HG03159 (cell line): Measurements from ENCODE around the gene RIC3.

Source experiments
- ATAC-seq: cut with Tn5 transposase; IDR thresholded peaks from one replicate; pipeline ENCODE4 v1.9.1; 2021; ENCODE audit warnings: mild to moderate bottlenecking, moderate library complexity; ENCODE audit not compliant: unreplicated experiment

The RIC3 gene

DNA sequence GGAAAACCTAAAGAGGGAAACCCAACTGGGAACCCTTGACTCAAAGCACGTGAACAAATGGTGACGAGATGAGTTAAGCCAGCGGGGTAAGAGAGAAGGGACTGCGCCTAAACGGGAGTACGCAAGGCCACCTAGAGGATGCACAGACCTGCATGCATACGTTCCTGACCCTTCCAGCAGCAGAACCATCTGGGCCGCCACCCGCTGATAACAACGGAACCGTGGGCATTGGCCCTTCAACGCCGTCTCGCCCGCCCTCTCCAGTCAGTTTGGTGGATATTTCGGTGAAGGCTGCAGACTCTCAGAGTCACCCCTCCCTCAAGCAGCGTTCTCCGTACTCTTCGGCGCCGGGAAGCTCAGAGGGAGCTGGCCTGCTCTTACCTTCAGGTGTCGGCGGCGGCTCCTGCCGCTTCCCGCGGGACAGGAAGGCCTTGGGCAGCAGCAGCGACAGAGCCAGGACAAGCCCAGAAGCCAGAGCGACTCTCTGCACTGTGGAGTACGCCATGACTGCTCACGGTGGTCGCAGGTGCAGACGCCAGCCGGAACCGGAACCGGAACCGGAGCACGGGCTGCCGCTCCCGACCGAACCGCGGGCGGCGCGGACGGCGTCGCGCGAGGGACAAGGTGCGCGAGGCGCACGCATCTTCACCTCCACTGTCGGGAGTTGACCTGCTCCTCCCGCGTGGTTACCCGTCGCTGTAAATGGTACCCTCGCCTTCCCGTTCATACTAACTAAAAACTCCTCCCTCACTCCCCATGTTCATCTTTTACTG is at the start of gene RIC3:
Gene RIC3 (minus strand): TSS at position 541 of the 773 bp plus-strand sequence. CDS start 36 bp downstream, at position 505.
- peak; percentile 77 for ATAC-seq

DNA sequence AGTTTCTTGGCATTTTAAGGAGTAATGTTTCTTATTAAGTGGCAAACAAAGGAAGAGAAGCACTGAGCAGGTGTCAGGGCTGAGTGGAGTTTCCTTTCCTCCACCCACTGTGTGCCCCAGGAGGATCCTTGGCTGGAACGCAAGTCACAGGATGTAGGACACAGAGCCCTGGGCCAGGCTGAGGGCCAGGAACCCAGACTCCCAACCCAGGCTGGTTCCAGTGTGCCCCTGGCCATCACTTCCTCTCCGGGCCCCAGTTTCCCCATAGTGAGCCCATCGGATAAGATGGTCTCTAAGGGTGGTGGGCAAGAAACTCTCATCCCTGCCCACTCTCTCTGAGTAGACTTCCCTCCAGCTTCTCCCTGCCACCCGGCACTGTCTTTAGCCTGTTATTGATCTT is 49.6 kb upstream of the RIC3 start:
- ATAC-seq = no peak

DNA sequence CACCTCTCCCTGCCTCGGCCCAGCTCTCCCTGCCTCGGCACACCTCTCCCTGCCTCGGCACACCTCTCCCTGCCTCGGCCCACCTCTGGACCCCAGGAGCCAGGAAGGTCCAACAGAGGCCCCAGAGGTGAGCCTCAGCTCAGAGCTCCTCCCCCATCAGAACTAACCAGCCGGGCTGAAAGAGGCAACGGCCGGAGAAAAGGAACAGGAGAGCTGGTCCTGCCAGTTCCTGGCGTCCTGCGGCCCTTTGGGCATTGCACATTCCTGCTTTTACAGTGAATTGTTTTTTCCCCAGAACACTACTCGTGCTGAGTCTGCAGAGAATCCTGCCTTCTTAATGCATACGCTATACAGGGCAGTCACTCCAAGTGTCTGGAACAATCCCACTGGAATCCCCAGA is 49.1 kb upstream of the RIC3 start:
- ATAC-seq = no peak

DNA sequence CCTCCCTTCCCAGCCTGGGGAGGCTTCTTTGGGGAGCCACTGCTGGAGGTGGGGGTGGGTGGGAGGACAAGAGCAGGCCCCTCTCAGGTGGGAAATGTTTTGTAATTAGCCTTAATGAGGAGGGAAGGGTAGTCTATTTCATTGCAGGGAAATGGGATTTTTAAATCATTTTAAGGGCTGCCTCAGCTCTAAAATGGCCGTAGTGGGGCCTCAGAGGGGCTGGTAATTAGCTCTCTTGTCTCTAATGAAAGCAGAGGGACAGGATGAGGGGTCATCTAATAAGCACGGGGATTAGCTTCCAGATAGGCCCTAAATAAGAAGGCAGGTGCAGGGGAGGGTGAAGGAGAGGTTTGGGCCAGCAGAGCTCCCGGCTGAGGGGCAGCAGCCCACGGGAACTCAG is 48.3 kb upstream of the RIC3 start:
- no peak for ATAC-seq

DNA sequence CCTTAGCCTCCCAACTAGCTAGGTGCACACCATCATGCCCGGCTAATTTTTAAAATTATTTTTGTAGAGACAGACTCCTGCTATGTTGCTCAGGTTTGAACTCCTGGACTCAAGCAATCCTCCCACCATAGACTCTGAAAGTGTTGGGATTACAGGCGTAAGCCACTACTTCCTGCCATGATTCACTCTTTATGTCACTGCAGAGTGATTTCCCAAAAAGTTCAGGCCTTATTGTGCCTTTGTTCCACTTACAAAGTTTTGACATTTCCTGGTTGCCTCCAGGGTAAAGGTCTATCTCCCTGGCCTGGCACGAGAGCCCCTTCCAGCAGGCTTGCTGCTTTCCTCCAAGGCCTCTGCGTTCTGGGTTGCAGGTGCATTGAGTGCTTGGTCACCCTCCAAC is 44.6 kb upstream of the RIC3 start:
- ATAC-seq = no peak

DNA sequence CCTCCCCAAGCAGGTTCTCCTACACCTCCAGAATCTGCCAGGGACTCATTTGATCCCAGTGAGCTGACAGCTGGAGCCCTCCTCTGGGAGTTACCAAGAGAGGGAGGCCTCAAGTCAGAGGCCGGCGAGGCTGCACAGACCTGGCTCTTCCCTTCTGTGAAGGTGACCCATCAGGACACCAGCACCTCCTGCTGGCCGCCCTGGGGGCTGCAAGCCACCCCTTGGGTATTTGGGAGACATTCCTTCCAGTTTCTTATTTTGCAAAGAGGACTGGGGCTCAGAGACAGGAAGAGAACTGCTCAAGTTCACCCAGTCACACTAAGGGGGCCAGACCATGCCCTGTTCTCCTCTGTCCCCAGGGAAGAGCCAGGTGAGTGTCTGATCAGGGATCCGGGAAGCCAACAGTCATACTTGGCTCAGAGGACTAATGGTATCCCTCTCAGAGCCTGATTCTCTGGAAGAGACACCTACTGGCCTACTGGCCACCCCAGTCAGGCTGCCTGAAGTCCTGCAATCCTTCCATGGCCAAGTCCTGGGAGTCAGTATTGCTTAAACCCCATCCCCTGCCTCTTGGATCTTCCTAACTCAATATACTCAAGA is 40.5 kb upstream of the RIC3 start:
- ATAC-seq = no peak

DNA sequence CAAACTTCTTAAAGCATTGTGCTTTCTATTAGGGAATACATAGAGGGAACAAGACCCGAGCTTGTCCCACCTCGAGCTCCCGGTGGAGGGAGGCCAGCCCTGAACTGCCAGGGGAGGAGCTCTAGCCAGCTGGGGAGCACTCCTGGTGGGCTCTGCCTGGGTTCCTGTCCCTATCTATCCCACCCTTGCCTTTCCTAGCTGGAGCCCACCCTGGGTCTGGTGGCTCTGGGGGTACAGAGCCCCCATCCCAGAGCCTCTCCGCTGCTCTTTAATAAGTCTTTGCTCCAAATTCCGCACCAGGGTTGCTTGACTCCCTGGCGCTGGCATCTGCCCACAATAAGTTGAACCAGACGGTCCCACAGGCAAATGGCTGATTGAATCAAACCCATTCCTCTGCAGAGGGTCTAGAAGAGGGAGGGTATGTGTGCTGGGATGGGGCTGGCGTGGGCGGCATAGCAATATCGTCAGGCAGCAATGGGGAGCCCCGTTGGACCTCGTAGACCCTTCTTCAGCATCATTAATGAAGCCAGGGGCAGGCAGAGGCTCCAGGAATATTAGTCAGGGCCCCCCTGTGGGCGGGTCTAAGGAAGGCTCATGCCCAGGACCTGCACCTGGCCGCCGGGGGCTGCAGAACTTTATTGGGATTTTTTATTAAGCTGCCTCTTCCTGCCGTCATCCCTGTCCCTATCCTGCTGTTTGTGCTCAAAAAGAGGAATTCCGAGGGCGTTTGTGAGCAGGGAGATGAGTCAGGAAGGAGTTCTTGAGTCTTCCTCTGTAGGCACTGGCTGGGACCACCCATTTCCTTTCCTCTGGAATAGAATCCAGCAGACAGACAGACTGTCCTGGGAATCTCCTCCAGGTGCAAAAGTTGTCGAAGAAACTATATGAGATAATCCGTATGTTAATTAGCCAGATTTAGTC is 38.5 kb upstream of the RIC3 start:
- ATAC-seq = no peak

GRCh38 chr11:8206251-8207079 is 37.6 kb upstream of the RIC3 start:
- ATAC-seq = no peak

DNA sequence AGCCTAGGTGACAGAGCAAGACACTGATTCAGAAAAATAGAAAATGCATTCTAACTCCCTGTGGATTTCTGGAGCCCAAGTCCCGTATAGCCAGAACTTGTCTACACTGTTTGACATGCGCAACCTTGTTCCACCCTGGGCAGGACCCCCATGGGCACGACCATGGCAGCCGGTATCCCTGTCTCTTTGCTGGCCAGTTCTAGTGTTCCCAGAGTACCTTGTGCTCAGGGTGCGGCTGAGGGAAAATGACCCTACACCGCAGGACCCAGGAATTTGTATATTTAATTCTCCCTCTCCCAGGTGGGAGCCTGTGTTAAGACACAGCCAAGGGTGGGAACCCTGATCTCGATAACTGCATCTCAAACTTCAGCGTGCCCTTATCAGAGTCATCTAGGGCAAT is 36.7 kb upstream of the RIC3 start:
- ATAC-seq = no peak

DNA sequence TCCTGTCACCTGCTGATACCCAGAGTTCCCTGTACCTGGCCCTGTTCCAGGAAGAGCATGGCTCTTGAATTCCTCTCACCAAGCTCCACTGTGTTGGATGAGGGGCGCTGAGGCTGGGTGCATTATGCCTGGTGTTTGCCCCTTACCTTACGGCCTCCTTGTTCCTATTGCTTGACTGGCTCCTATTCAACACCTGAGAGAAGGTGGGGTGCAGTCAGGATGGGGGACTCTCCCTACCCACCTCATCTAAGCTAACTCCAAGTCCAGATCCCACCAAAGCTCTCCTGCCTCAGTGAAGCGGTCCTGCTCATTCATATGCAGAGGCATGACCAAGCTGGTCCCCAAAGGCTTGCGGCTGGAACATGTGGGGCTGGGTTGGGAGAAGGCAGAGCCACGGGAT is 35.8 kb upstream of the RIC3 start:
- ATAC-seq = no peak

- ATAC-seq = no peak
Measured at GRCh38 chr11:8204025-8204424, 35.2 kb upstream of the RIC3 start.

- no peak for ATAC-seq
Measured at GRCh38 chr11:8203414-8203715, 34.5 kb upstream of the RIC3 start.

- ATAC-seq = no peak
Measured at GRCh38 chr11:8202516-8203413, 33.9 kb upstream of the RIC3 start.

DNA sequence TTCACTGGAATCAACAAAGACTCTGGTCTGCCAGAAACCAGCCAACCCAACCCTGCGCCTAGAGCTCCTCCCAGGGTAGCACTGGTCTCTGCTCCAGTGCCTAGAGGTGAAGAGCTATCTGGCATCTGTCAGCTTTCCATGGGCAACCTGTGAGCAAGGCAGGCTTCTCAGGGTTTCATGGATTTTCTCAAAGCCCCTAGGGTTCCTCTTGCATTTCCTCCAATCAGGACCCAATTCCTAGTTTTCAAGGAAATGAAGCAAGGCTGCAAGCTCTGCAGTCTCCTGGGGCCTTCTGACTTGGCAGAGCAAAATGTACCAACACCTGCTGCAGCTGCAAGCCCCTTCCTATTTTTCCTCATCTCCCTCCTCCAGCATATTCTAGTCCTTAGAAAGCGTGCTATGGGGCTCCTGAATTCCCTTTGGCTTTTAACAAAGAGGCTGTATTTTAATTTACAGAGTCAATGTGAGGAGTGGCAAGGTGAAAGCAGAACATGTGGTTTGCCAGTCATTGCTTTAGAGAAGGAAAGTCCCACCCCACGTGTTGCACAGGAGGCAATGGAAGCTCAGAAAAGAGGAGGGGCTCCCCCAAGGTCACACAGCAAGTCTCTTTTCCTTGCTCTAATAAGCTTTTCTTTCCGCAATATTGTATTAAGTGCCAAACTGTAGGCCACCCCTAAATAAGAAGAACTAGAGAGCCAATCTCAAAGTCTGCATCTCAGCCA is 33.0 kb upstream of the RIC3 start:
- ATAC-seq = peak; percentile 77

DNA sequence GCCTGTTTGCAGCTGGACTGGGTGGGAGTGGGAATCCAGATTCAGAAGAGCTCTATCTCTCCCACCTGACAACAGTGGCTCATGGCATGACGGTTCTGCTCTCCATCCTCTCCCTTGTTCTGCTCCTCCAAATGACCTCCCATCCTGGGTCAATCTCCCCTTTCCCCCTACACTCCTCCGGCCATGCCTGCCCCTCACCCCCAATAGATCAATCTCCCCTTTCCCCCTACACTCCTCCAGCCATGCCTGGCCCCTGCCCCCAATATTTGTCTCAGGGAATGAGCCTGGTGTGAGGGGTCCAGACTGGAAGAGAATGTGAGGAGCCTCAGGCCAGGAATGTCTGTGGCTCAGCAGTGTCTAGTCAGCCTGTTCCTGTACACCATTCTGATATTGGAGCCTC is 30.9 kb upstream of the RIC3 start:
- ATAC-seq = no peak

DNA sequence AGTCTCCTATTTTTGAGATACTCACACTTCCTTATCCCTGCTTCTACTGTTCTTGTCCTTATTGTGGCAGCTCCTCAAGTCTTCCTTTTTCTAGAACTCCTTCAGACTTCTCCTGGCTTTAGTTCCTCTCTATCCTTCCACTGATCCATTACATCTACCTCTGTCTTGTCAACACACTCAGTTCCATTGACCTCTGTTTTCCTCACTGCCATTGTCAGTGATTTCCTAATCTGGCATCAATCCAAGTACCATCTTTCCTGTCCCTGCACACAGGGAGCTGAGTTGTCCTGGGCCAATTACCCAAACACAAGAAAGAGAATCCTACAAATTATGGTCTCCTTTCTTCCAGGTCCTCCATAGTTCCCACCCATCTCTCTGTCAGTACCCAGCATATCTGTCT is 27.9 kb upstream of the RIC3 start:
- no peak for ATAC-seq

DNA sequence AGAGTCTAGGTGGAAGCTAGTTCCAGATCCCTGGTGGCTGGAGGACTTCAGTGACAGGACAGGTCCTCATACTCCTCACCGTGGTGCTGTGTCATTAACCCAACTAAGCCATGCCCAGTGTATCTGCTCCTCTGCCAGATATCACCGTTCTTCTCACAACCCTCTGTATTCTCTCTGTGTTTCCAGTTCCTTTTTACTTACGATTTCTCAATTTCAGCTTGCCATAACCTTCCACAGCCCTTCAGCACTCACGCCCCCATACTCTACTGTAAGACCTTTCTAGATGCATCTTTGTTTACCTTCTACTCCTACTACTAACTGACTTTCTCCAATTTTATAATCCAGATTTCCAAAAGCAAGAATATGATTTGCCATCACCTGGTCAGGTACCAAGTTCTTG is 26.1 kb upstream of the RIC3 start:
- ATAC-seq = no peak

GRCh38 chr11:8192896-8193209 is 24.0 kb upstream of the RIC3 start:
- no peak for ATAC-seq
